Uterus (tissue), 2 donors: Measurements from ENCODE around the gene TRIM66.

ENCODE experiments used
- POLR2A ChIP-seq, 2 donors: fragments of 450-650 bp; IDR thresholded peaks; one replicate each; pipeline ENCODE4 v1.6.1; 2016; ENCODE audit warnings: antibody characterized with exemption in 2 of 2, mild to moderate bottlenecking in 1 of 2, moderate library complexity in 1 of 2
- TF ChIP-seq, protein P1 (sequence below), 4 experiments: fragments of 200-600 bp in 2 of 4; fragments of 450-650 bp in 2 of 4; sonication (generic) in 2 of 4; IDR thresholded peaks; one replicate each; pipeline ENCODE4 v1.5.1; 2016 to 2019; ENCODE audit warnings: antibody characterized with exemption in 4 of 4, mild to moderate bottlenecking in 2 of 4, moderate library complexity in 1 of 4

DNA sequence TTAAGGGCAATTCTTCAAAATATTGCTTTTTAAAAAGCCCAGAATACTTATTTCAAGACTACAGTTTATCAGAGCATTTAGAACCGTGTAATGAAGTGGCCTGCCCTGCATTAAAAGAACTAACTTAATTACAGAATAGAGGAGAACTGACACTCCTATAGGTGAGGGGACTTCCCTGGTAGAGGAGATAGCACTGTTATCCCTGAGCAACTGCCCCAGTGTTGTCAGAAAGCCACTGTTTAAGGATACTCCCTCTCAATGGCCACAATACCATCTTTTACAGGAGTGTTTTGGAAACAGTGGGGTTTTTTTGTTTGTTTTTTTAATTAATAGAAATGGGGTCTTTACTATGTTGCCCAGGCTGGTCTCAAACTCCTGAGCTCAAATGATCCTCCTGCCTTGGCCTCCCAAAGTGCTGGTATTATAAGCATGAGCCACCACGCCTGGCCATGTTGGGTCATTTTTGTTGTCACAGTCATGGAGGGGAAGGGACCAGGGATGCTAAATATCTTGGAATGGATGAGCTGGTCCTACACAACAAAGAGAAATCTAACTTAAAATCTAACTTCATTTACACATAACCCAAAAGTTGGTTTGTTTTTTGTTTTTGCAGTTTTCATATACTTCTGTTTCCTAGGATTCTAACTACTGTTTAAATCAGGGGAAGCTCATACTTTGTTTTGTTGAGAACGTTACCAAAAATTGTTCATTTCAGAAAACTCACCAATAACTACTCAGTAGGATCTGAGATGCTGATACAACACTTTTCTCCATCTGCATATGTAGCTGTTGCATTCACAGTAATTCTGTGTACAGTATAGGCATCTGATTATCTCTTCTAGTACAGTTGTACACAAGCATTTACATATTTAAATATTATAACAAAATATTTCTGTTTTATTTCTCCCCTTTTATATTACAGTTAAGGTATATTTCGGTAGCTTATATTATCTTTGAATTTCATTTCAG lies 8.2 kb upstream of the TRIM66 start:
- TF ChIP-seq, protein P1, sequence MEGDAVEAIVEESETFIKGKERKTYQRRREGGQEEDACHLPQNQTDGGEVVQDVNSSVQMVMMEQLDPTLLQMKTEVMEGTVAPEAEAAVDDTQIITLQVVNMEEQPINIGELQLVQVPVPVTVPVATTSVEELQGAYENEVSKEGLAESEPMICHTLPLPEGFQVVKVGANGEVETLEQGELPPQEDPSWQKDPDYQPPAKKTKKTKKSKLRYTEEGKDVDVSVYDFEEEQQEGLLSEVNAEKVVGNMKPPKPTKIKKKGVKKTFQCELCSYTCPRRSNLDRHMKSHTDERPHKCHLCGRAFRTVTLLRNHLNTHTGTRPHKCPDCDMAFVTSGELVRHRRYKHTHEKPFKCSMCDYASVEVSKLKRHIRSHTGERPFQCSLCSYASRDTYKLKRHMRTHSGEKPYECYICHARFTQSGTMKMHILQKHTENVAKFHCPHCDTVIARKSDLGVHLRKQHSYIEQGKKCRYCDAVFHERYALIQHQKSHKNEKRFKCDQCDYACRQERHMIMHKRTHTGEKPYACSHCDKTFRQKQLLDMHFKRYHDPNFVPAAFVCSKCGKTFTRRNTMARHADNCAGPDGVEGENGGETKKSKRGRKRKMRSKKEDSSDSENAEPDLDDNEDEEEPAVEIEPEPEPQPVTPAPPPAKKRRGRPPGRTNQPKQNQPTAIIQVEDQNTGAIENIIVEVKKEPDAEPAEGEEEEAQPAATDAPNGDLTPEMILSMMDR (IDR thresholded peaks at IDR 0.05): no peak
- TF ChIP-seq POLR2A (IDR thresholded peaks at IDR 0.05): no peak
